ENCODE data around the gene SLC25A19. TPM values are rescaled to one million over a fixed set of nuclear protein-coding genes. Genes with fewer than 3 reads are reported as not detected.

Gene SLC25A19
- polyA plus RNA-seq, 1 of the 3 experiments (the other 2 are of a cell fraction): 11.7 TPM

DNA sequence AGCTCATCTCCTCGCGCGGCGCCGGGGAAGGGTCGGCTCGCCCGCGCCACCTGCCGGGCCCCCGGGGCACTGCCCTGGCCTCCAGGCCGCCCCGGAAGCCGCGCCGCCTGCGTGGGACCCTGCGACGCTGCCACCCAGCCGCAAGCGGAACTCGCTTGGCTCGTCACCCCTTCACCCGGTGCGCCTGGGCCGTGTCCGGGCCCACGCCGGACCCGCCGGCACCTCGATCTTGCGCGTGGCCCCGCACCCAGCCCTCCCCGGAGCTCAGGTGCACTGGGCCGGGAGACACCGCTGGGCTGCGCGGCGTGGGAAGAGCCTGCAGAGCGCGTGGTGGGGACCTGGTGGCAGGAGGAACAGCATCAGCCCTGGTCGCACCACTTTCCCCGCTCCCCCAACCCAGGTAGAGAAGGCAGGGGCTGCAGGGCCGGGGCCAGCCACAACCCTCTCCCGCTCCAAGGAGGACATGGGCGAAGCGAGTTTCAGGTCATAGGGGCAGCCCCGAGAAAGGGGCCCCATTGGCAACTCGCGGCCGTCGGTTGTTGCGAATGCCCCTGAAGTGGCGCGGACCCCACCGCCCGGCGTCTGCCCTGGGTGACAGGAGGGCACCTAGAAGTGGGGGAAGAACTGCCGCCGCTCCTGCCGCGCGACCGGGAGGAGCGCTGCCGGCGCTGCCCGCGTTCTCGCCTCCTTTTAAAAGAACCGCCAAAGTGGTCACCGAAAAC lies 17.8 kb downstream of the SLC25A19 start (continued):
- TF ChIP-seq, protein P1, sequence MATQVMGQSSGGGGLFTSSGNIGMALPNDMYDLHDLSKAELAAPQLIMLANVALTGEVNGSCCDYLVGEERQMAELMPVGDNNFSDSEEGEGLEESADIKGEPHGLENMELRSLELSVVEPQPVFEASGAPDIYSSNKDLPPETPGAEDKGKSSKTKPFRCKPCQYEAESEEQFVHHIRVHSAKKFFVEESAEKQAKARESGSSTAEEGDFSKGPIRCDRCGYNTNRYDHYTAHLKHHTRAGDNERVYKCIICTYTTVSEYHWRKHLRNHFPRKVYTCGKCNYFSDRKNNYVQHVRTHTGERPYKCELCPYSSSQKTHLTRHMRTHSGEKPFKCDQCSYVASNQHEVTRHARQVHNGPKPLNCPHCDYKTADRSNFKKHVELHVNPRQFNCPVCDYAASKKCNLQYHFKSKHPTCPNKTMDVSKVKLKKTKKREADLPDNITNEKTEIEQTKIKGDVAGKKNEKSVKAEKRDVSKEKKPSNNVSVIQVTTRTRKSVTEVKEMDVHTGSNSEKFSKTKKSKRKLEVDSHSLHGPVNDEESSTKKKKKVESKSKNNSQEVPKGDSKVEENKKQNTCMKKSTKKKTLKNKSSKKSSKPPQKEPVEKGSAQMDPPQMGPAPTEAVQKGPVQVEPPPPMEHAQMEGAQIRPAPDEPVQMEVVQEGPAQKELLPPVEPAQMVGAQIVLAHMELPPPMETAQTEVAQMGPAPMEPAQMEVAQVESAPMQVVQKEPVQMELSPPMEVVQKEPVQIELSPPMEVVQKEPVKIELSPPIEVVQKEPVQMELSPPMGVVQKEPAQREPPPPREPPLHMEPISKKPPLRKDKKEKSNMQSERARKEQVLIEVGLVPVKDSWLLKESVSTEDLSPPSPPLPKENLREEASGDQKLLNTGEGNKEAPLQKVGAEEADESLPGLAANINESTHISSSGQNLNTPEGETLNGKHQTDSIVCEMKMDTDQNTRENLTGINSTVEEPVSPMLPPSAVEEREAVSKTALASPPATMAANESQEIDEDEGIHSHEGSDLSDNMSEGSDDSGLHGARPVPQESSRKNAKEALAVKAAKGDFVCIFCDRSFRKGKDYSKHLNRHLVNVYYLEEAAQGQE (IDR thresholded peaks at IDR 0.05; ENCODE audit: low read depth, low read length): 0 out of 2 replicates have a peak, but pooled peaks have one; percentile 30
- TF ChIP-seq GABPA (IDR thresholded peaks at IDR 0.05; ENCODE audit: low read depth): peak; percentile 59

DNA sequence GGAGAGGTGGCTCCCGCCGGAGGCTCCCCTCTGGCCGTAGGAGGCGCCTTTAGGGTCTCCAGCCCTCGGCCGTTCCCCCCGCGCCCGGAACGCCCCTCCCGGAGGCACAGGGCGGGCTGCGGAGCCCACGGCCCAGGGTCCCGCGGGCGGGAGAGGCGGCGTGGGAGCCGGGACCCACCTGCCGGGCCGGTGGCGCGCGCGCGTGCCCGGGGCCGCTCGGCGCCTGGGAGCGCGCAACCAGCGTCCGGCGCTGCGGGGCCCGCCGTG lies 18.3 kb downstream of the SLC25A19 start, which contains the start of gene MIF4GD:
MIF4GD (minus strand) TSS at position 266 of the 267 bp plus-strand sequence. CDS start 1,036 bp downstream, outside the sequence.
- CTCF ChIA-PET: interaction anchor here (0.5 to 6.8 kb wide), 66 partner anchors 10 to 557 kb away, joined by 3 to 102 read pairs (median 4); partner anchors contain the start of genes ATP5PD, GGA3, GRB2 and KCTD2

DNA sequence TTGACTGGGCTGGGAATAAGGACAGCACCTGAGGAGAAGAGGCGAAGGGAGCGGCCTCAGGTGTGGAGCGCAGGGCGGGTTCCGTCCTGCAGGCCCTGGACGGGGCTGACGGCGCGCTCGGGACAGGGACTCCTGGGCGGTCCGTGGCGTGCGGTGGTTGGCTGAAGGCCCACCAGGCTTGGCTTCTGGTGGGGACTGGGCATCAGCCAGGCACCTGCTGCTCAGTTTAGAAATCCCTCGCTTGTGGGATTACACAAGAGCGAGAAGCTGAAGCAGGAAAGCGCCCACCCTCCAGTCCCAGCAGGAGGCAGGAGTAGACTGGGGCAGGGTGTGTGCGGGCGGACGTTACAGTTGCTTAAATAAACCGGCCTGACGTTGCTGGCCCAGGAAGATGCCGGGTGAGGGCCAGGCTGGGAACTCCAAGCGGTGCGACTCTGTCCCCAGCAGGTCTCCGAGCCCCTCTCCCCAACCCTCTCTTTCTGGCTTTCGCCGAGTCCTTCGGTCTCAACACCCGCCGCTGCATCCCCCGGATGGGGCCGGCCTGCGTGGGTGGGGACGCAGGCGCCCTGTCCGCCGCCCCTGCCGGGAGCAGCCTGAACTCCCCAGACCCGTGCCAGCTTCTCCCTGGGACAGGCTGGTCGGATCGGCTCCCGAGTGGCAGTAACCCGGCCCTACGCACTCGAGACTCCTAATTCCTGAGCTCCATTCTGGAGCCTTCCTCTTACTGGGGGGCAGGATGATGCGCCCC lies 18.8 kb downstream of the SLC25A19 start:
- Histone ChIP-seq H3K9ac (peak overlapping the region; percentile 85), H3K9me3 (no peaks in the 10 kb centered on the region), H3F3A (replicated peaks; ENCODE audit: insufficient read depth) (peaks cover 6% of the 10 kb centered on the region), H3K4me3 (ENCODE audit: low read depth in 2 of 2, low read length in 1 of 2) (peak overlapping the region; percentile 74 to 82), H3K9me2 (no peaks in the 10 kb centered on the region), H3K4me1 (ENCODE audit: control insufficient read depth in 1 of 2, insufficient read depth in 2 of 2, low read depth in 1 of 2, low read length in 1 of 2) (peaks cover 24 to 44% of the 10 kb centered on the region in 2 experiments; a peak in 3 of 4 replicates), H3K79me2 (ENCODE audit: insufficient read depth) (peaks cover 9% of the 10 kb centered on the region), H3K27me3 (ENCODE audit: insufficient read depth) (no peaks in the 10 kb centered on the region), H3K27ac (ENCODE audit: low read depth in 2 of 2, low read length in 1 of 2) (peak overlapping the region; percentile 74 to 97), H3K36me3 (replicated peaks in 1 of 2; ENCODE audit: control insufficient read depth in 1 of 2, insufficient read depth in 2 of 2, low read length in 1 of 2) (peaks cover 12 to 18% of the 10 kb centered on the region in 2 experiments), H2AFZ (ENCODE audit: low read depth) (peak overlapping the region; percentile 100), H3K4me2 (peak overlapping the region; percentile 95), H4K20me1 (ENCODE audit: insufficient read depth) (no peaks in the 10 kb centered on the region)
- DNase-seq: peak; percentile 92
- 4% methylated on average over 37 of the region's 47 CpGs for WGBS (ENCODE audit: low lambda C conversion rate)
- CTCF ChIA-PET: interaction anchor here (0.5 to 6.8 kb wide), 67 partner anchors 10 to 558 kb away, joined by 3 to 102 read pairs (median 4); partner anchors contain the start of genes ATP5PD, GGA3, GRB2 and KCTD2
- POLR2A ChIA-PET: interaction anchor here (0.7 to 5.3 kb wide), 16 partner anchors 9 to 397 kb away, joined by 3 to 67 read pairs (median 4); partner anchors contain the start of genes GGA3, GRB2, MRPL58 and MRPS7
- TF ChIP-seq FOXM1 (IDR thresholded peaks at IDR 0.05; ENCODE audit: low read depth): no peak
- no peak; the same call in 1 of the 2 replicates for TF ChIP-seq GABPA (IDR thresholded peaks at IDR 0.05; ENCODE audit: low read depth)
- peak; percentile 58 for TF ChIP-seq SMC3 (IDR thresholded peaks at IDR 0.05; ENCODE audit: low read depth, low read length)
- no peak for TF ChIP-seq MEF2A (IDR thresholded peaks at IDR 0.05; ENCODE audit: borderline replicate concordance, low read depth)
- TF ChIP-seq, protein P1 (IDR thresholded peaks at IDR 0.05; ENCODE audit: low read depth, low read length): 0 out of 2 replicates have a peak, but pooled peaks have one; percentile 45
- TF ChIP-seq YY1 (IDR thresholded peaks at IDR 0.05; ENCODE audit: low read depth): 0 out of 2 replicates have a peak, but pooled peaks have one; percentile 10
- TF ChIP-seq, protein P2, sequence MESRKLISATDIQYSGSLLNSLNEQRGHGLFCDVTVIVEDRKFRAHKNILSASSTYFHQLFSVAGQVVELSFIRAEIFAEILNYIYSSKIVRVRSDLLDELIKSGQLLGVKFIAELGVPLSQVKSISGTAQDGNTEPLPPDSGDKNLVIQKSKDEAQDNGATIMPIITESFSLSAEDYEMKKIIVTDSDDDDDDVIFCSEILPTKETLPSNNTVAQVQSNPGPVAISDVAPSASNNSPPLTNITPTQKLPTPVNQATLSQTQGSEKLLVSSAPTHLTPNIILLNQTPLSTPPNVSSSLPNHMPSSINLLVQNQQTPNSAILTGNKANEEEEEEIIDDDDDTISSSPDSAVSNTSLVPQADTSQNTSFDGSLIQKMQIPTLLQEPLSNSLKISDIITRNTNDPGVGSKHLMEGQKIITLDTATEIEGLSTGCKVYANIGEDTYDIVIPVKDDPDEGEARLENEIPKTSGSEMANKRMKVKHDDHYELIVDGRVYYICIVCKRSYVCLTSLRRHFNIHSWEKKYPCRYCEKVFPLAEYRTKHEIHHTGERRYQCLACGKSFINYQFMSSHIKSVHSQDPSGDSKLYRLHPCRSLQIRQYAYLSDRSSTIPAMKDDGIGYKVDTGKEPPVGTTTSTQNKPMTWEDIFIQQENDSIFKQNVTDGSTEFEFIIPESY (IDR thresholded peaks at IDR 0.05; ENCODE audit: borderline replicate concordance, low read depth): no peak
- TF ChIP-seq POLR2AphosphoS5 (IDR thresholded peaks at IDR 0.05; ENCODE audit: low read depth, low read length): no peak; the same call in 1 of the 2 replicates
- peak; percentile 32 for TF ChIP-seq CHD2 (IDR thresholded peaks at IDR 0.05; ENCODE audit: low read length, partially characterized antibody)
- no peak for TF ChIP-seq NFIC (IDR thresholded peaks at IDR 0.05; ENCODE audit: borderline replicate concordance)

More for the DNA sequence above, 18.3 kb downstream of the SLC25A19 start, which contains the start of gene MIF4GD:
- peaks cover 9% of the 10 kb centered on the region for H3K79me2 ChIP-seq (ENCODE audit: insufficient read depth)
- H3K9me3 ChIP-seq: no peaks in the 10 kb centered on the region
- no peaks in the 10 kb centered on the region for H3K27me3 ChIP-seq (ENCODE audit: insufficient read depth)
- H3K36me3 ChIP-seq (replicated peaks in 1 of 2; ENCODE audit: control insufficient read depth in 1 of 2, insufficient read depth in 2 of 2, low read length in 1 of 2): peaks cover 7 to 13% of the 10 kb centered on the region in 2 experiments
- peak within 1 kb of the TSS; percentile 85 for H3K9ac ChIP-seq
- TF ChIP-seq GABPA (IDR thresholded peaks at IDR 0.05; ENCODE audit: low read depth) (no peak), NRF1 (IDR thresholded peaks at IDR 0.05; ENCODE audit: low read depth, low read length) (peak; percentile 41)
- peaks cover 6% of the 10 kb centered on the region for H3F3A ChIP-seq (replicated peaks; ENCODE audit: insufficient read depth)
- no peak for DNase-seq
- H3K4me2 ChIP-seq: peak within 1 kb of the TSS; percentile 100
- H3K4me3 ChIP-seq (ENCODE audit: low read depth in 2 of 2, low read length in 1 of 2): peak within 1 kb of the TSS; percentile 74 to 82
- peak within 1 kb of the TSS; percentile 74 to 97 for H3K27ac ChIP-seq (ENCODE audit: low read depth in 2 of 2, low read length in 1 of 2)
- peaks cover 24 to 44% of the 10 kb centered on the region in 2 experiments; a peak in 3 of 4 replicates for H3K4me1 ChIP-seq (ENCODE audit: control insufficient read depth in 1 of 2, insufficient read depth in 2 of 2, low read depth in 1 of 2, low read length in 1 of 2)
- no peaks in the 10 kb centered on the region for H4K20me1 ChIP-seq (ENCODE audit: insufficient read depth)
- WGBS (ENCODE audit: low lambda C conversion rate): no CpG with 5 or more reads among the region's 39 CpGs
- POLR2A ChIA-PET: interaction anchor here (0.7 to 5.3 kb wide), 14 partner anchors 9 to 398 kb away, joined by 3 to 67 read pairs (median 5); partner anchors contain the start of genes GGA3, GRB2, MRPL58 and MRPS7
- peak within 1 kb of the TSS; percentile 100 for H2AFZ ChIP-seq (ENCODE audit: low read depth)
- H3K9me2 ChIP-seq: no peaks in the 10 kb centered on the region

Measured in SK-N-SH (cell line).